HG02870 (cell line): ENCODE measurements around the gene MYBPC3.
"Not testable (repeated sequence)": the region's sequence is repeated elsewhere in the genome, so short reads cannot be mapped to it uniquely, and the experiment has no call there.

Experiments
- ATAC-seq: cut with Tn5 transposase; IDR thresholded peaks from one replicate; pipeline ENCODE4 v1.9.1; 2021; ENCODE audit warnings: mild to moderate bottlenecking, moderate library complexity; ENCODE audit not compliant: unreplicated experiment

MYBPC3 gene

GRCh38 chr11:47326198-47326597, 26.3 kb downstream of the MYBPC3 start:
- no peak for ATAC-seq

GRCh38 chr11:47325271-47326041, 27.0 kb downstream of the MYBPC3 start:
- ATAC-seq: no peak

GRCh38 chr11:47324520-47324919, 28.0 kb downstream of the MYBPC3 start:
- ATAC-seq: no peak

GRCh38 chr11:47318166-47318565, 34.3 kb downstream of the MYBPC3 start:
- ATAC-seq: no peak

- ATAC-seq: peak; percentile 72
Measured at GRCh38 chr11:47317064-47317828, 35.3 kb downstream of the MYBPC3 start.

- ATAC-seq: not testable (repeated sequence)
Measured at GRCh38 chr11:47316501-47316900, 36.0 kb downstream of the MYBPC3 start.

- ATAC-seq: no peak
Measured at GRCh38 chr11:47314992-47315391, 37.5 kb downstream of the MYBPC3 start.

GRCh38 chr11:47308050-47308823, 44.3 kb downstream of the MYBPC3 start:
- ATAC-seq: no peak

GRCh38 chr11:47306484-47306844, 46.0 kb downstream of the MYBPC3 start:
- no peak for ATAC-seq

- ATAC-seq: no peak
Measured at GRCh38 chr11:47305734-47306483, 46.6 kb downstream of the MYBPC3 start.

- no peak for ATAC-seq
Measured at GRCh38 chr11:47302853-47303252, 49.6 kb downstream of the MYBPC3 start.

GRCh38 chr11:47299078-47299477, 53.4 kb downstream of the MYBPC3 start:
- no peak for ATAC-seq

GRCh38 chr11:47296045-47296444, 56.5 kb downstream of the MYBPC3 start:
- ATAC-seq: no peak

GRCh38 chr11:47295385-47295784, 57.1 kb downstream of the MYBPC3 start:
- no peak for ATAC-seq

GRCh38 chr11:47289856-47290255, 62.6 kb downstream of the MYBPC3 start:
- ATAC-seq: no peak

- no peak for ATAC-seq
Measured at GRCh38 chr11:47288066-47288465, 64.4 kb downstream of the MYBPC3 start.

- ATAC-seq: no peak
Measured at GRCh38 chr11:47285969-47286770, 66.3 kb downstream of the MYBPC3 start.

- no peak for ATAC-seq
Measured at GRCh38 chr11:47284151-47284550, 68.4 kb downstream of the MYBPC3 start.

- no peak for ATAC-seq
Measured at GRCh38 chr11:47282462-47282861, 70.0 kb downstream of the MYBPC3 start.
